ENCODE data around the gene TRPM5.

DNA sequence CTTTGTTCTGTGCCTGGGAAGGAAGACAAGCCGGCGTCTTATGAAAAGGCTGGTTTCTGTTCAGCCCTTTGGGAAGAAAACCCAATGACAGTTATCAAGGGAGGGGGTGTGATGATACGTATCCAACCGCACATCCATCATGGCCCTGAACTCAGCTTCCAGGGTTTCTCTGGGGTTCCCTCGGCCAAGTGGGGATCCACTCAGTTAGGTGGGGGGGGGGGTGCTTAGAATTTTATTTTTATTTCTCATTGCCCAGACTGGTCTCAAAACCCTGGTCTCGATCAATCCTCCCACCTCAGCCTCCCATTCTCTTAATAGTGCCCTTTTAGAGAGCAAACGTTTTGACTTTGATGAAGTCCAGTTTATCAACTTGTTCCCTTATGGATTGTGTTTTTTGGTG, 26.2 kb upstream of the TRPM5 start:
- no peak for TF ChIP-seq CTCF (IDR thresholded peaks at IDR 0.05; ENCODE audit: insufficient read depth, low read length)
- TF ChIP-seq GABPA (IDR thresholded peaks at IDR 0.05; ENCODE audit: low read depth): no peak
- TF ChIP-seq REST (IDR thresholded peaks at IDR 0.05; ENCODE audit: insufficient replicate concordance, low read depth): no peak
- no peak for TF ChIP-seq POLR2AphosphoS5 (IDR thresholded peaks at IDR 0.05; ENCODE audit: low read depth)
- TF ChIP-seq SPI1 (IDR thresholded peaks at IDR 0.05; ENCODE audit: borderline replicate concordance, low read depth): no peak

All from HL-60 (cell line).